ENCODE data around the gene SLC26A3.

SLC26A3 gene

GRCh38 chr7:107789647-107790046, 13.4 kb downstream of the SLC26A3 start:
- no peak for DNase-seq (ENCODE audit: low read depth)
- TF ChIP-seq, protein P1, sequence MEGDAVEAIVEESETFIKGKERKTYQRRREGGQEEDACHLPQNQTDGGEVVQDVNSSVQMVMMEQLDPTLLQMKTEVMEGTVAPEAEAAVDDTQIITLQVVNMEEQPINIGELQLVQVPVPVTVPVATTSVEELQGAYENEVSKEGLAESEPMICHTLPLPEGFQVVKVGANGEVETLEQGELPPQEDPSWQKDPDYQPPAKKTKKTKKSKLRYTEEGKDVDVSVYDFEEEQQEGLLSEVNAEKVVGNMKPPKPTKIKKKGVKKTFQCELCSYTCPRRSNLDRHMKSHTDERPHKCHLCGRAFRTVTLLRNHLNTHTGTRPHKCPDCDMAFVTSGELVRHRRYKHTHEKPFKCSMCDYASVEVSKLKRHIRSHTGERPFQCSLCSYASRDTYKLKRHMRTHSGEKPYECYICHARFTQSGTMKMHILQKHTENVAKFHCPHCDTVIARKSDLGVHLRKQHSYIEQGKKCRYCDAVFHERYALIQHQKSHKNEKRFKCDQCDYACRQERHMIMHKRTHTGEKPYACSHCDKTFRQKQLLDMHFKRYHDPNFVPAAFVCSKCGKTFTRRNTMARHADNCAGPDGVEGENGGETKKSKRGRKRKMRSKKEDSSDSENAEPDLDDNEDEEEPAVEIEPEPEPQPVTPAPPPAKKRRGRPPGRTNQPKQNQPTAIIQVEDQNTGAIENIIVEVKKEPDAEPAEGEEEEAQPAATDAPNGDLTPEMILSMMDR (IDR thresholded peaks at IDR 0.05; ENCODE audit: low read depth, low read length) = no peak
- no peak for TF ChIP-seq MYC (IDR thresholded peaks at IDR 0.05; ENCODE audit: low read depth, low read length)
- no peak for TF ChIP-seq POLR2A (IDR thresholded peaks at IDR 0.05; ENCODE audit: extremely low read depth, insufficient read length)
- no peak for TF ChIP-seq MAX (IDR thresholded peaks at IDR 0.05; ENCODE audit: low read depth, low read length)
- no peak overlapping the region for H3K4me3 ChIP-seq (ENCODE audit: low read depth, low read length)

- no peak for DNase-seq (ENCODE audit: low read depth)
- TF ChIP-seq, protein P1 (IDR thresholded peaks at IDR 0.05; ENCODE audit: low read depth, low read length) = no peak
- TF ChIP-seq POLR2A (IDR thresholded peaks at IDR 0.05; ENCODE audit: extremely low read depth, insufficient read length) (no peak), MYC (IDR thresholded peaks at IDR 0.05; ENCODE audit: low read depth, low read length) (no peak), MAX (IDR thresholded peaks at IDR 0.05; ENCODE audit: low read depth, low read length) (no peak)
- H3K4me3 ChIP-seq (ENCODE audit: low read depth, low read length) = no peak overlapping the region
Observed at GRCh38 chr7:107788662-107789061, 14.4 kb downstream of the SLC26A3 start.

GRCh38 chr7:107788216-107788615, 14.8 kb downstream of the SLC26A3 start:
- no peak for TF ChIP-seq POLR2A (IDR thresholded peaks at IDR 0.05; ENCODE audit: extremely low read depth, insufficient read length)
- no peak for TF ChIP-seq MYC (IDR thresholded peaks at IDR 0.05; ENCODE audit: low read depth, low read length)
- TF ChIP-seq, protein P1 (IDR thresholded peaks at IDR 0.05; ENCODE audit: low read depth, low read length) = no peak
- TF ChIP-seq MAX (IDR thresholded peaks at IDR 0.05; ENCODE audit: low read depth, low read length) = no peak

GRCh38 chr7:107785926-107786325, 17.1 kb downstream of the SLC26A3 start:
- TF ChIP-seq MAX (IDR thresholded peaks at IDR 0.05; ENCODE audit: low read depth, low read length) = no peak
- TF ChIP-seq MYC (IDR thresholded peaks at IDR 0.05; ENCODE audit: low read depth, low read length) = no peak
- TF ChIP-seq POLR2A (IDR thresholded peaks at IDR 0.05; ENCODE audit: extremely low read depth, insufficient read length) = no peak
- TF ChIP-seq, protein P1 (IDR thresholded peaks at IDR 0.05; ENCODE audit: low read depth, low read length) = no peak
- no peak for DNase-seq (ENCODE audit: low read depth)
- no peak overlapping the region for H3K4me3 ChIP-seq (ENCODE audit: low read depth, low read length)

More at GRCh38 chr7:107788216-107788615, 14.8 kb downstream of the SLC26A3 start:
- H3K4me3 ChIP-seq (ENCODE audit: low read depth, low read length) = no peak overlapping the region
- no peak for DNase-seq (ENCODE audit: low read depth)

GRCh38 chr7:107785170-107785569, 17.9 kb downstream of the SLC26A3 start:
- no peak for TF ChIP-seq MYC (IDR thresholded peaks at IDR 0.05; ENCODE audit: low read depth, low read length)
- TF ChIP-seq POLR2A (IDR thresholded peaks at IDR 0.05; ENCODE audit: extremely low read depth, insufficient read length) = no peak
- TF ChIP-seq, protein P1 (IDR thresholded peaks at IDR 0.05; ENCODE audit: low read depth, low read length) = no peak
- no peak for TF ChIP-seq MAX (IDR thresholded peaks at IDR 0.05; ENCODE audit: low read depth, low read length)
- DNase-seq (ENCODE audit: low read depth) = no peak
- H3K4me3 ChIP-seq (ENCODE audit: low read depth, low read length) = no peak overlapping the region

Measured in NB4 (cell line).